ENCODE data around the gene IRAK4.

- no peak for TF ChIP-seq CTCF (IDR thresholded peaks at IDR 0.05)
- no peak for TF ChIP-seq EP300 (IDR thresholded peaks at IDR 0.05)
Measured at GRCh38 chr12:43763769-43764168, 5.0 kb downstream of the IRAK4 start.
